ENCODE measurements around the gene PIGBOS1. TPM values are rescaled to one million over a fixed set of nuclear protein-coding genes. Genes with fewer than 3 reads are reported as not detected.
A peak's percentile ranks its signal among the peaks of the same experiment; 100 is the strongest.

The PIGBOS1 gene, protein sequence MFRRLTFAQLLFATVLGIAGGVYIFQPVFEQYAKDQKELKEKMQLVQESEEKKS
- 11.8 TPM for total RNA-seq

DNA sequence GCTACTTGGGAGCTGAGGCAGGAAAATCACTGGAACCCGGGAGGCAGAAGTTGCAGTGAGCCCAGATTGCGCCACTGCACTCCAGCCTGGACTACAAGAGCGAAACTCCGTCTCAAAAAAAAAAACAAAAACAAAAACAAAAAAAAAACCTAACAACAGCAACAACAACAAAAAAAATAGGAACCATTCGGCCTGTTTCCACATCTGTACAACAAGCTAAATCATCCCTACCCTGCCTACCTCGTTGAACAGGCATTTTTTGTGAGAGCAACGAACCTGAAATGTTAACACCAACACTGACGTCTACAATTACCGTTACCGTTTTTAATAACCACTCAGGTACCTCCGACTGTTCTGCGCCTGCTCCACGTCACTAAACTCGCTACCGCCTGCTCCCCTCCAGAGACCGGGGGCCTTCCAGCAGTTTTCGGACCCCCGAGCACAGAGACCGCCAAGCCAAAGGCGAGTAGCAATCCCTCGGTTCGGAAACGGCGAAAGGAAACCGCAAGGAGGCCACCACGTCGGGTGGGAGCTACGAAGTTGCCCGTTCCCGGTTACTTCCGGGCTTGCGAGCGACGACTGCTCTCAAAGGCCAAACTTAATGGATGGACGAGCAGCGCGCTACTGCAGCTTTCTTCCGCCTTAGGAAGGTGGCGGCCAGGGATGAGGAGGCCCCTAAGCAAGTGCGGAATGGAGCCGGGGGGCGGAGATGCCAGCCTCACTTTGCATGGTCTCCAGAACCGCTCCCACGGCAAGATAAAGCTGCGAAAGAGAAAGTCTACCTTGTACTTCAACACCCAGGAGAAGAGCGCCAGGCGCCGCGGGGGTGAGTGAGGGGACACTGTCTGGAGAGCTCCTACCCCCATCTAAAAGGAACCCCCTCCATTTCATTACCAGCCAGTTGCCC lies at the start of gene PIGBOS1, which contains the start of gene PIGB:
Gene PIGBOS1, minus strand, starts transcription at position 536 of the 907 bp plus-strand sequence. CDS start 1,331 bp downstream, outside the sequence.
Gene PIGB, plus strand, starts transcription at position 635 of the 907 bp plus-strand sequence. Its CDS starts 29 bp downstream, at position 664.
- ATAC-seq (peak; percentile 98), DNase-seq (ENCODE audit: low spot score) (peak; percentile 89)
- intact Hi-C loops (cut with DNase I), result no loop called here

DNA sequence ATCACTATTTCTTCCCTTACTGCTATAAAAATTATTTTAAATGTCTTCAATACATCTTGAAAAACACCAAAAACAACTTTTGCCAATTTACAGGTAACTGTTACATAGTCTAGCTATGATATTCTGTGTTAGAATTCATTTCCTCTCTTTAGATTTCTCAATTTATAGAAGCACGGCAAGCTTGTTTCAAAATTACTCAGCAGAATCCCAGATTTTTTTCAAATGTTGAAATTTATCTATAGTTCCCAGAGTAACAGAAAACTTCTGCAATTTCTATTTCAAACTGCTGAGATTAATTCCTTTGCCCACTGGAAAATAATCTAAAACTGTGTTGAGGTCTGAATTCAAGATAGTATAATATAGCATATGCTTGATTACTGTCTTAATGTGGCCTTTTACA lies 48.1 kb upstream of the PIGBOS1 start:
- intact Hi-C loops (cut with DNase I), result no loop called here
- no peak for ATAC-seq

DNA sequence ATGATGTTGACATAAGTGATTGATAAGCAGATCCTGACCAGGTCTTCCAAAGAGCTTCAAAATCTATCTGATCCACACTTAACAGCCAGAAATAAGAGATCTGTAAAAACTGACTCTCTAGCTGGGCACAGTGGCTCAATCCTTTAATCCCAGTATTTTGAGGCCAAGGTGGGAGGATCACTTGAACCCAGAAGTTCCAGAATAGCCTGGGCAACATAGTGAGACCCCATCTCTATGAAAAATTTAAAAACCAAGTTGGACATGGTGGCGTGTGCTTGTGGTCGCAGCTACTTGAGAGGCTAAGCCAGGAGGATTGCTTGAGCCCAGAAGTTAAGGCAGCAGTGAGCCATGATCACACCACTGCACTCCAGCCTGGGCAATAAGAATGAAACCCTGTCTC lies 43.7 kb upstream of the PIGBOS1 start:
- ATAC-seq (no peak), DNase-seq (ENCODE audit: low spot score) (no peak)
- intact Hi-C loops (cut with DNase I), result no loop called here

More for the DNA sequence above, 48.1 kb upstream of the PIGBOS1 start:
- DNase-seq (ENCODE audit: low spot score), result no peak

DNA sequence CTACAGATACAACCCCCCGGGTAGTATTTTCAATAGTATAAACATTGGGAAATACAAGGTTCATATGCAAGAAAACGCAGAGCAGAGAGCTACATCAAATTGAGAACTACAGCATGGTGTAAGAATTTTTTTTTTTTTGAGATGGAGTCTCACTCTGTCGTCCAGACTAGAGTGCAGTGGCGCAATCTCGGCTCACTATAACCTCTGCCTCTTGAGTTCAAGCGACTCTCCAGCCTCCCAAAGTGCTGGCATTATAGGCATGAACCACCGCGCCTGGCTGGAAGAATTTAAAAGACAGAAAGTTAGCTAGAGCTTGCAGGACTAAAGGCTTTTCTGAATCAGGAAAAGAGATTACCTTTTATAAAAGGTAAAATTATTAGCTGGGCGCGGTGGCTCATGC lies 42.1 kb upstream of the PIGBOS1 start:
- no peak for ATAC-seq
- intact Hi-C loops (cut with DNase I), result no loop called here
- no peak for DNase-seq (ENCODE audit: low spot score)

DNA sequence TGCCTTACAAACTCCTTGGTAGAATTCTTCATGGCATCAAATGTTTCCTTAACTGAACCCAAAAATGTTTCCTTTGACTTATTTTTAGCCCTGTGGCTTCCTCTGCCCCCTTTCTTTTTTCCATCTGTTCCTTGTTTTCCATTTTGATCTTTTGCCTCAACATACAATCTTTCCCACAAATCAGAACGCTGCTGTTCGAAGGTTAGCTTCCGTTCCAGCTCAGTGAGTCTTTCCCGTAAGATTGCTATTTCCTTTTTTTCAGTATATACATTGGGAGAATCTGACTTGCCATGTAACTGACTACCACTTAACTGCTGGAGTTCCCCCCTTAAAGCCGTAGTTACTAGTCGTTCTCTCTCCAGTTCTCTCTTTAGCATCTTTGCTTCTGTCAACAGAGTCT lies 41.3 kb upstream of the PIGBOS1 start:
- DNase-seq (ENCODE audit: low spot score) (no peak), ATAC-seq (no peak)
- intact Hi-C loops (cut with DNase I), result no loop called here

DNA sequence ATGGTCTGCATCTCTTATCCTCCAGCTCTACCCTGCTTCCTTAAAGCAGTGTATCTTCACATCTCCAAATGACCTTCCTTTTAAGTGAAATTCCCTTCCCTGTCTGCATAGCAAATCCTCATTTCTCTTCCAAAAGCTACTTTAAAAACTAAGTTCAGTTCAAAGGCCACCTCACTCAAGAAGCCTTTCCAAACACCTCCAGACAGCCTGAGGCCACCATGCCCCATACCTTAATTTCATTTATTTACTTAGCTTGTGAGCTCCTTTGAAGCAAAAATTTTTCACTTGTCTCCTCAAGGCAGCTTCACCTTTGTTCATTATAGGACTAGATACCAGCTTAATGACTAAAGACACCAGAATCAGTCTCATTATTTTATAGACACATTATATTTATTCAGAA lies 39.5 kb upstream of the PIGBOS1 start:
- intact Hi-C loops (cut with DNase I), result no loop called here
- ATAC-seq (no peak), DNase-seq (ENCODE audit: low spot score) (no peak)

DNA sequence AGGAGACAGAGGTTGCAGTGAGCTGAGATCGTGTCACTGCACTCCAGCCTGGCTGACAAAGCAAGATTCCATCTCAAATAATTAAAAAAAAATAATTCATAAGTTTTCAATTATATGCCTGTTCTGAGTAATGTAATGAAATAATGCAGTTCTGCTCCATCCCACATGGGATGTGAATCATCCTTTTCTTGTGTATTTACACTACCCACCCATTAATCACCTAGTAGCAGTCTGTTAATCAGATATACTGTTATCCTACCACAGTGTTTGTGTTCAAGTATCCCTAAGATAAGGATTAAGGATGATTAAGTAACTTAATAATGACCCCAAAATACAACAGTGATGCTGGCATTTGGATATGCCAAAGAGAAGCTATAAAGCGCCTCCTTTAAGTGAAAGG lies 38.9 kb upstream of the PIGBOS1 start:
- intact Hi-C loops (cut with DNase I), result no loop called here
- no peak for ATAC-seq

DNA sequence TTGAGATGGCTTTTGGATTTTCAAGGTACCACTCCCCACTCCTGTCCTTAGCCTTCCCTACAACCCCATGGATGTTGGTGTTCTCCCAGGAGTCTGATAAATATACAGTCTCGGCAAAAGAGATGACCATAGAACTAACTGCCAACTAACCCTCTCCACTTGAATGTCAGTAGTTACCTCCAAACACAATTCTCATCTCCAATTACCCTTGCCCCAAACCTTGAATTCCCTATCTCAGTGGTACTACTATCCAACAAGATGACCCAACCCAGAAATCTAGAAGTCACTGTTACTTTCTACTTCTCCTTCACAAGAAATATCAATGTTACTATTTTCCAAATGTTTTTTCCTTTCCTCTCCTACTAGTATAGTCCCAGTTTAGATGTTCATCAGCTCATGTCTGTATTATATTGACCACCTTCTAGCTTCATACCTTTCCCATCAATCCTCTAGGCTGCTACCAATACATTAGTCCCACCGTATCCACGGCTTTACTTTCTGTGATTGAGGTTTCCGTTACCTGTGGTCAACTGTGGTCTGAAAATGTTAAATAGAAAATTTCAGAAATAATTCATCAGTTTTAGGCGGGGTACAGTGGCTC lies 38.2 kb upstream of the PIGBOS1 start:
- DNase-seq (ENCODE audit: low spot score) (no peak), ATAC-seq (no peak)
- intact Hi-C loops (cut with DNase I), result no loop called here

More for the DNA sequence above, 38.9 kb upstream of the PIGBOS1 start:
- no peak for DNase-seq (ENCODE audit: low spot score)

DNA sequence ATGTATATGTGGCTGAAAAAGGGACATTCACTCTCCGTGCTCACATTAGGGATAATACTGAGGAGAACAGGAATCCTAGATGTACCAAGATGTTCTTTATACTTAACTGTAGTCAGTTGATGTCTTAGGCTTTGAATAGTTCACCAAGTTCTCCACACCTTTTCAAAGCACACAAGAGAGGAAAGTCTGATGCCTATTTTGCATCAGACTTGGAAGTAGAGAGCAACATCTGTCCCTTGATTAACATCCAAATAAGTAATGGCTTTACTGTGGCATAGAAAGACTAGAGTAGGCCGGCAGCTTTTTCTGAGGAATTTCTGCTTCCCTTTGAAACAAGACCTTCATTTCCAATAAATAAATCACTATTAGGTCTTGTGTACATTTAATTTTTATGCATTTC lies 34.1 kb upstream of the PIGBOS1 start:
- ATAC-seq (no peak), DNase-seq (ENCODE audit: low spot score) (no peak)
- intact Hi-C loops (cut with DNase I), result no loop called here

DNA sequence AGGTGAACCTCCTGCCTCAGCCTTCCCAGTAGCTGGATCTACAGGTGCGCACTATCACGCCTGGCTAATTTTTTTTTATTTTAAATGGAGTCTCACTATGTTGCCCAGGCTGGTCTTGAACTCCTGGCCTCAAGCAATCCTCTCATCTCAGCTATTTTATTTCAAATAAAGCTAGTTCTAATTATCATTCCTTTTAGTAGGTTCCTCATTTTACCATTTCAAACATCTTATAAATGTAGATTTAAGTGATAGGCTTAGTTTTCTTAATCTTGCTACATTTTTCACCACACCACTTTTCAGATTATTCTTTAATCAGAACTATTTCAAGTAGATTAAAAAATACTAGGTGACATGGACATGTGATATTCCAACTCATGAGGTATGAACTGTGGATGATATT lies 30.4 kb upstream of the PIGBOS1 start:
- DNase-seq (ENCODE audit: low spot score) (no peak), ATAC-seq (no peak)
- intact Hi-C loops (cut with DNase I), result no loop called here

DNA sequence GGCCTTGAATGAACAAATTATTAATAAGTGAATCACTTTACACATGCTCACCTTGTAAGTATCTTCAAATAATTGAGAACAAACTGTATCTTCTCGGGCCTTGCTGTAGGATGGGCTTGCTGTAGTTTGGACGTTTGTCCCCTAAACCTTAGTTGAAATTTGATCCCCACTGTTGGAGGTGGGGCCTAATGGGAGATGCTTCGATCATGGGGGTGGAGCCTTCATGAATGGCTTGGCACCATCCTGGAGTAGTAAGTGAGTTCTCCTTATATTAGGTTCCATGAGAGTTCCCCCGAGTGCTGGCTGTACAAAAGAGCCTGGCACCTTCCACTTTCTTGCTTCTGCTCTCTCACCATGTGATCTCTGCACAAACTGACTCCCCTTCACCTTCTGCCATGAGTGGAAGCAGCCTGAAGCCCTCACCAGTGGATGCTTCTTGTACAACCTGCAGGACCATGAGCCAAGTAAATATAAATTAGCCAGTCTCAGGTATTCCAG lies 29.4 kb upstream of the PIGBOS1 start:
- ATAC-seq, result no peak
- no peak for DNase-seq (ENCODE audit: low spot score)
- intact Hi-C loops (cut with DNase I), result no loop called here

DNA sequence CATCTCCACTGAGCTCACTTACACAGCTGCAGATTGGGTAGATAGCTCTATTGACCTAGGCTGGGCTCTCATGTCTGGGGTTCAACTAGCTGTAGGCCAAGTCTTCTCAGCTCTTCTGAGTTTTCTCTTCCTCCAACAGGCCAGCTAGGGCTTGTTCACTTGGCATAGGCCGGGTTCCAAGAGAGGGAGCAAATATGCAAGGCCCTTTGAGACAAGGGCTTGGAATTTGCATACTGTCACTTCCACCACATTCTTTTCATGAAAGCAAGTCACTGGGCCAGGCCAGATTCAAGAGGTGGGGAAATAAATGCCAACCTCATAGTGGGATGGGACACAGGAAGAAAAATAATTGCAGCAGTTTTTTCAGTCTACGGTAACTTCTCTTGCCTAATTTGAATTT lies 25.3 kb upstream of the PIGBOS1 start:
- no peak for ATAC-seq

DNA sequence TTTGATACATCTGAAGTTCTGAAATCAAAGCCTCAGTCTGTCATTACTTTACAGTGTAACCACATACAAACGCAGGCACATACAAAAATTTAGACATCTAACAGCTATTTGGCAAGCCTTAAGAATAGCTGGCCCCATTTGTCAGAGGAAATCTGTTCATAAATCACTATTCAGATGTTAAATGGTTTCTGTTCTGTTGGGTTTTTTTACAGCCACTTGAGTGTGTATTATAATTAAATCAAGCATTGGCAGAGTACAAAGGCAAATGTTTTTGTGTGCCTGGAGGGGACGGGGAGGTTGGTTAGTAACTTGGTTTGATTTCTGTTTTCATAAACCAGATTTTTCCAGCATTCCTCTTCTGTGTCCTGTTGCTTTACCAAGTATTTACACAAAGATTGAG lies 24.2 kb upstream of the PIGBOS1 start:
- DNase-seq (ENCODE audit: low spot score), result no peak
- ATAC-seq, result no peak
- intact Hi-C loops (cut with DNase I), result no loop called here

More for the DNA sequence above, 25.3 kb upstream of the PIGBOS1 start:
- no peak for DNase-seq (ENCODE audit: low spot score)
- intact Hi-C loops (cut with DNase I), result no loop called here

DNA sequence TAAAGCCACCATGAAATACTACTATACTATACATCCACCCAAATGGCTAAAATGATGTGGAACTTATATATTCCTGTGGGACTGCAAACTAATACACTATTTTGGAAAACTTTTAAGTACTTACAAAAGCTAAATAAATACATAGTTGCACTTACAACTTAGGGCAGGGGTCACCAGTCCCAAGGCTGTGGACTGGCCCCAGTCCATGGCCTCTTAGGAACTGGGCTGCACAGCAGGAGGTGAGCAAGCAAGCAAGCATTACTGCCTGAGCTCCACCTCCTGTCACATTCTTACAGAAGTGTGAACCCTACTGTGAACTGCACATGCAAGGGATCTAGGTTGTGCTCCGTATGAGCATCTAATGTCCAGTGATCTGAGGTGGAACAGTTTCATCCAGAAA lies 18.2 kb upstream of the PIGBOS1 start:
- ATAC-seq (no peak), DNase-seq (ENCODE audit: low spot score) (no peak)
- intact Hi-C loops (cut with DNase I), result no loop called here

DNA sequence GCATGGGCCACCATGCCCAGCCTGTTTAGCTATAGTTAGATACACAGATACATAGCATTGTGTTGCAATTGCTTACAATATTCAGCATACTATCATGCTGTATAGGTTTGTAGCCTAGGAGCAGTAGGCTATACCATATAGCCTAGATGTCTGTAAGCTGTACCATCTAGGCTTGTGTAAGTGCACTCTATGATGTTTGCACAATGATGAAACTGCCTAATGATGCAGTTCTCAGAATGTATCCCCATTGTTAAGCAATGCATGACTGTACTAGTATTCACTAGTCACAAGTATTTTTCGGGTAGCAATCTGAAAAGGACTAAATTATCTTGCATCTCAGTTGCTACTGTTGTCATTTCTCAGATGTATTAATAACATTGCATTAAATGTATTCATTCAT lies 16.1 kb upstream of the PIGBOS1 start:
- intact Hi-C loops (cut with DNase I), result no loop called here
- DNase-seq (ENCODE audit: low spot score), result no peak
- no peak for ATAC-seq

DNA sequence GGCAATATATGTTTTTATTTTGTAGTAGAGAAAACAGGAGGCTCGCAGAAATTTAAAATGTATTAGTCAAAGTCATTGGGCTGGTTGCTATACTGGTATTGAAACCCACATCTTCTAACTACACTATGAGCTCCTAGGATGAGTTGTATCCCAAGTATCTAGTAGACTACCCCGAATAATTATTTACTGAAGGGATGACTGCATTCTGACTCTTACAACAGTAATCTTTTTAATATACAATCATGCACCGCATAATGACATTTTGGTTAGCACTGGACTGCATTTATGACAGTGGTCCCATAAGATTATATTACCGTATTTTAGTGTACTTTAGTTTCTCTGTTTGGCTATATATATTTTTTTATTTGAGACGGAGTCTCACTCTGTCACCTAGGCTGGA lies 15.4 kb upstream of the PIGBOS1 start:
- DNase-seq (ENCODE audit: low spot score) (no peak), ATAC-seq (no peak)
- intact Hi-C loops (cut with DNase I), result no loop called here

DNA sequence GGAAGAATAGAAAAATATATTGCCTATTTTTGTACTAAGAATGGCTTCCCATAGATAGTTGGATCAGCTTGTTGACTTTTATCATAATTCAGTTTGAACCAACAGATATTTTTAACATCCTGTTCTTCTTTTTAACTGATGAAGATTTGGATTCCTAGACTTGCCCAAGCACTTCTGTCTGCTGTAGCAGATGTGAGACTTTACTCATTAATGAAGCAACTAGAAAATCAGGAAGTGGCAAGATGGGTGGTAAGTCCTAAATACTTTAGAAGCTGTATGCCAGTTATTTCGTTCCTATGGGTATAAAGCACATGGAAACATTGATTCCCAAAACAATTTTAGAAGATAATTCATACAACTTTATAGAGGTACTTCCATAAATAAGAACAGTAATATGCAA lies 8.5 kb upstream of the PIGBOS1 start:
- ATAC-seq (no peak), DNase-seq (ENCODE audit: low spot score) (no peak)
- intact Hi-C loops (cut with DNase I), result no loop called here

DNA sequence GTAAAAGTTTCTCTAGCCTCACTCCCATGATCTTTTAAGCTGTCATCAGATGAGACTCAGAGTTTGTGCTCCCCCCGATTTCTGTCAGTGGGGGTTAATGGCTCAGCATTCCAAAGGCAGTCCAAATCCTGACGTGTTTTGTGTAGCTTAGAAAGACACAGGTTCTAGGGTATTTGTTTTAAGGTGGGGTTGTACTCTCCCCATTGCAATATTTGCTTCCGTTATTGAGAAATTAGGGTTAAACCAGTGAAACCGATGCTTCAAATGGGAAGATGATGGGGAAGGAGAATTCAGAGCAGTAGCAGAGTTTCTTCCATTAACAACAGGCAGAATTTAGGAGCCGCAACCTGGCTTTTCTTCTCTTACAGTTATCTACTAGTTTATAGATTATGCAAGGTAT lies 3.5 kb upstream of the PIGBOS1 start:
- DNase-seq (ENCODE audit: low spot score) (no peak), ATAC-seq (no peak)
- intact Hi-C loops (cut with DNase I), result no loop called here

DNA sequence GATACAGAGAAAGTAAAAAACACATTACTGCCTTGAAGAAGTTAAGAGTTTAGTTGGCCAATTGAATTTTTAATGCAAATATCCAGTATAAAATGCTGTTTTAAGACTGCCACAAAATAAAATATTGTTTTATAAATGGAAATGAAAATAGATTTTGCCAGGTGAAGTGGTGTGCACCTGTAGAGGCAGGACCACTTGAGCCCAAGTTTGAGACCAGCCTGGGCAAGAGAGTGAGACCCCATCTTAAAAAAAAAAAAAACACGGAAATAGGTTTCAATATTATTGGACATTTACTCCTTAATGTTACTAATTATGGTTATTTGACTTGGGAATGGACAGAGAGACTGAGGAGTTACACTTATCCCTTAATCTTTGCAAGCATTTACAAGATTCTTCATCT lies 2.0 kb upstream of the PIGBOS1 start:
- ATAC-seq (no peak), DNase-seq (ENCODE audit: low spot score) (no peak)
- intact Hi-C loops (cut with DNase I), result no loop called here

DNA sequence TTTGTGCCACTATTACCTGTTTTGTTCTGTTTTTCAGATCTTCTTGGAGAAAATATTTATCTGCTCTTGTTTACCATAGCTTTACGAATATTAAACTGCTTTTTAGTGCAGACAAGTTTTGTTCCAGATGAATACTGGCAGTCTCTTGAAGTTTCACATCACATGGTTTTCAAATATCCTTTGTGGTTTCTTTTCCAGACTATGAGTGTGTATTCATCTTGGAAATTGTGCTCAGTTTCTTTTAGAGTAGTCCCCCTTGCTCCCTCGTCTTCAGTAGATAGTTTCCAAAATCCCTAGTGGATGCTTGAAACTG lies 1.3 kb upstream of the PIGBOS1 start:
- no peak for ATAC-seq
- no peak for DNase-seq (ENCODE audit: low spot score)
- intact Hi-C loops (cut with DNase I), result no loop called here
